Caco-2 (cell line): ENCODE measurements around the gene LRIG3. TPM values are rescaled to one million over a fixed set of nuclear protein-coding genes. Genes with fewer than 3 reads are reported as not detected.

Source experiments
- BruUV-seq: library from RNA; stranded (reverse); fragments of 400-500 nt; replicated peaks from 2 replicates; lab custom pipeline; 2021; lab: Mats Ljungman, UMichigan
- CTCF ChIA-PET: fragments of 300-600 bp; sonication (Branson Sonifier 250); formaldehyde crosslinking; loops from one replicate; lab custom pipeline; 2022; ENCODE audit warnings: antibody characterized with exemption; lab: Charles Lee
- POLR2A ChIA-PET: fragments of 300-600 bp; sonication (Branson Sonifier 250); formaldehyde crosslinking; loops from one replicate; lab custom pipeline; 2022; ENCODE audit warnings: antibody characterized with exemption; lab: Charles Lee
- DNase-seq, 2 experiments: peaks; one replicate each; pipeline versions ENCODE4 v3.0.0 to v3.0.0-alpha.2; 2020 to 2022
- H3K27me3 ChIP-seq: replicated peaks from 2 replicates; pipeline ENCODE4 v1.6.0; 2011; ENCODE audit warnings: low read length; ENCODE audit not compliant: control insufficient read depth, insufficient read depth
- H3K36me3 ChIP-seq: 2 replicates; pipeline ENCODE4 v1.5.1; 2011; ENCODE audit warnings: low read length; ENCODE audit not compliant: control insufficient read depth, insufficient read depth
- H3K4me1 ChIP-seq: fragments of 250-450 bp; sonication (Bioruptor Pico); 2 replicates; pipeline ENCODE4 v1.5.1; 2020; ENCODE audit warnings: mild to moderate bottlenecking
- H3K4me3 ChIP-seq: 2 replicates; pipeline ENCODE4 v1.5.1; 2011; ENCODE audit warnings: low read depth, mild to moderate bottlenecking, control low read depth, low read length
- H3K9me3 ChIP-seq: fragments of 250-450 bp; sonication (Bioruptor Pico); 2 replicates; pipeline ENCODE4 v1.5.1; 2020; ENCODE audit warnings: mild to moderate bottlenecking, moderate library complexity
- H3K27ac Mint-ChIP-seq: one replicate; pipeline ENCODE4 v1.8.0; 2022; ENCODE audit warnings: mixed read lengths; ENCODE audit not compliant: unreplicated experiment
- H3K27me3 Mint-ChIP-seq: one replicate; pipeline ENCODE4 v1.8.0; 2022; ENCODE audit warnings: mixed read lengths; ENCODE audit not compliant: insufficient read depth, unreplicated experiment
- H3K36me3 Mint-ChIP-seq: one replicate; pipeline ENCODE4 v1.8.0; 2022; ENCODE audit warnings: mild to moderate bottlenecking, mixed read lengths; ENCODE audit not compliant: insufficient read depth, unreplicated experiment
- H3K4me1 Mint-ChIP-seq: one replicate; pipeline ENCODE4 v1.8.0; 2022; ENCODE audit warnings: low read depth, mixed read lengths; ENCODE audit not compliant: unreplicated experiment
- H3K4me3 Mint-ChIP-seq: one replicate; pipeline ENCODE4 v1.8.0; 2022; ENCODE audit warnings: mild to moderate bottlenecking, moderate library complexity, mixed read lengths; ENCODE audit not compliant: unreplicated experiment
- H3K9me3 Mint-ChIP-seq: one replicate; pipeline ENCODE4 v1.8.0; 2022; ENCODE audit warnings: mixed read lengths; ENCODE audit not compliant: unreplicated experiment
- CTCF ChIP-seq, 2 experiments: fragments of 200-600 bp in 1 of 2; IDR thresholded peaks; 1 replicate in 1 of 2; 2 replicates in 1 of 2; pipeline versions ENCODE4 v1.5.1 to v1.8.0; 2011 to 2022; ENCODE audit warnings: antibody characterized with exemption in 1 of 2, control low read depth in 1 of 2, inconsistent platforms in 1 of 2, low read depth in 1 of 2, low read length in 1 of 2, mild to moderate bottlenecking in 1 of 2, moderate library complexity in 1 of 2; ENCODE audit not compliant: insufficient read depth in 1 of 2, severe bottlenecking in 1 of 2, unreplicated experiment in 1 of 2
- intact Hi-C: fragments of 100-400 bp; cut with micrococcal nuclease; formaldehyde crosslinking; loops from one replicate; pipeline ENCODE4 v1.10.0; 2022; ENCODE audit not compliant: unreplicated experiment
- total RNA-seq: library from RNA; stranded (reverse); gene quantifications from 2 replicates; pipeline ENCODE4 v1.2.3, GENCODE V29; 2022

The LRIG3 gene
- total RNA-seq, 1 experiment from 2014 or later, result 19.1 TPM

- Histone ChIP-seq H3K9me3 (no peaks in the 10 kb centered on the region), H3K27me3 (no peaks in the 10 kb centered on the region), H3K36me3 (no peaks in the 10 kb centered on the region), H3K4me1 (peaks cover 39% of the 10 kb centered on the region), H3K4me3 (no peak overlapping the region)
- ChIA-PET CTCF (interaction anchor here (0.6 kb wide), 1 partner anchor 135 kb away, joined by 4 read pairs; no protein-coding TSS in a partner anchor), POLR2A (no interaction called here)
- no peak for TF ChIP-seq CTCF (IDR thresholded peaks at IDR 0.05; ENCODE audit: insufficient read depth in 1 of 2, low read depth in 1 of 2, low read length in 1 of 2, severe bottlenecking in 1 of 2, unreplicated experiment in 1 of 2)
- intact Hi-C loops, result loop anchor here (2.0 to 10.0 kb wide), 2 partner anchors 229 to 509 kb away; no protein-coding TSS in a partner anchor
- H3K27ac Mint-ChIP-seq, result no peak overlapping the region
- peaks cover 31% of the 10 kb centered on the region for H3K4me1 Mint-ChIP-seq
- H3K27me3 Mint-ChIP-seq, result no peaks in the 10 kb centered on the region
- DNase-seq, result no peak
- peaks cover under 1% of the 10 kb centered on the region for H3K36me3 Mint-ChIP-seq
- no TSS peak for BruUV-seq
- no peaks in the 10 kb centered on the region for H3K9me3 Mint-ChIP-seq
- peak overlapping the region; percentile 17 for H3K4me3 Mint-ChIP-seq
Measured at GRCh38 chr12:58925751-58926150, 5.4 kb upstream of the LRIG3 start.

DNA sequence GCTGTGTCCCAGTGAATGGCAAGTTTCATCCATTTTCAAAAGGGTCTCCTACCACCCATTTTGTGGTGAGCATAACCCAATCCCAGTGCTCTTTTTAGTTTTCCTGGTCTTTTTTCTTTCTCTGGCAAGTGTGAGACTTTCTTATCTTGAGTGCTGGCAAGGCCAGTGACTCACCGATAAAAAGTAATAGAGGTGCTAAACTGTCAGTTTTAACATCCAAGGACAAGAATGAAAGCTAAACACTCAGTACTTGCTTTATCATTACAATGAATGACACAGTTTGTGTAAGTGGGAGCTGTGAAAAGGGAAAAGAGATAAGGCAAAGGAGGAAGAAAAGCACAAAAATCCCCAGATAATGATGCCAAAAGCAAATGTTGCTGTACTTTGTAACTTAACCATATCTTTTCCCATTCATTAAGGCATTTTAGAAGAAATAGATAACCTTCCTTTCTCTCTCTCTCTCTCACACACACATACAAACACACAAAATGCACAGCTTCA is 4.9 kb upstream of the LRIG3 start:
- intact Hi-C loops, result loop anchor here (2.0 to 10.0 kb wide), 2 partner anchors 230 to 508 kb away; no protein-coding TSS in a partner anchor
- Mint-ChIP-seq H3K36me3 (peaks cover 6% of the 10 kb centered on the region), H3K4me3 (peak overlapping the region; percentile 17), H3K27ac (peak overlapping the region; percentile 55), H3K27me3 (no peaks in the 10 kb centered on the region), H3K4me1 (peaks cover 31% of the 10 kb centered on the region), H3K9me3 (no peaks in the 10 kb centered on the region)
- DNase-seq, result peak; percentile 44 to 52
- BruUV-seq, result no TSS peak
- CTCF ChIA-PET, result interaction anchor here (0.6 kb wide), 1 partner anchor 136 kb away, joined by 4 read pairs; no protein-coding TSS in a partner anchor
- POLR2A ChIA-PET, result no interaction called here
- Histone ChIP-seq H3K4me1 (peaks cover 39% of the 10 kb centered on the region), H3K36me3 (no peaks in the 10 kb centered on the region), H3K9me3 (no peaks in the 10 kb centered on the region), H3K27me3 (no peaks in the 10 kb centered on the region), H3K4me3 (no peak overlapping the region)
- TF ChIP-seq CTCF (IDR thresholded peaks at IDR 0.05; ENCODE audit: insufficient read depth in 1 of 2, low read depth in 1 of 2, low read length in 1 of 2, severe bottlenecking in 1 of 2, unreplicated experiment in 1 of 2), result no peak

- BruUV-seq, result no TSS peak
- CTCF ChIA-PET, result no interaction called here
- intact Hi-C loops, result loop anchor here (2.0 to 10.0 kb wide), 4 partner anchors 230 to 577 kb away; no protein-coding TSS in a partner anchor
- Histone ChIP-seq H3K4me3 (no peak overlapping the region), H3K36me3 (no peaks in the 10 kb centered on the region), H3K4me1 (peaks cover 39% of the 10 kb centered on the region), H3K27me3 (no peaks in the 10 kb centered on the region), H3K9me3 (no peaks in the 10 kb centered on the region)
- peaks cover 8% of the 10 kb centered on the region for H3K36me3 Mint-ChIP-seq
- no peak for DNase-seq
- H3K27me3 Mint-ChIP-seq, result no peaks in the 10 kb centered on the region
- H3K27ac Mint-ChIP-seq, result peak overlapping the region; percentile 55
- POLR2A ChIA-PET, result no interaction called here
- H3K4me3 Mint-ChIP-seq, result no peak overlapping the region
- no peak for TF ChIP-seq CTCF (IDR thresholded peaks at IDR 0.05; ENCODE audit: insufficient read depth in 1 of 2, low read depth in 1 of 2, low read length in 1 of 2, severe bottlenecking in 1 of 2, unreplicated experiment in 1 of 2)
- H3K9me3 Mint-ChIP-seq, result no peaks in the 10 kb centered on the region
- H3K4me1 Mint-ChIP-seq, result peaks cover 31% of the 10 kb centered on the region
Measured at GRCh38 chr12:58924652-58925051, 4.3 kb upstream of the LRIG3 start.
